Measurements from ENCODE around the gene ZFHX3. TPM values are rescaled to one million over a fixed set of nuclear protein-coding genes. Genes with fewer than 3 reads are reported as not detected.

ZFHX3 gene
- total RNA-seq, 1 experiment from 2014 or later, result 1.5 TPM

GRCh38 chr16:72991644-72992043 lies 56.3 kb downstream of the ZFHX3 start:
- Mint-ChIP-seq H3K36me3 (ENCODE audit: insufficient read depth in 1 of 3, low read depth in 3 of 3) (no peaks in the 10 kb centered on the region), H3K27ac (no peak overlapping the region; a peak in 1 of 7 replicates), H3K9me3 (no peaks in the 10 kb centered on the region; a peak in 1 of 5 replicates), H3K4me3 (no peak overlapping the region), H3K27me3 (ENCODE audit: low read depth) (peaks cover 7% of the 10 kb centered on the region), H3K4me1 (peaks cover 28 to 38% of the 10 kb centered on the region in 2 experiments)
- Histone ChIP-seq H4K91ac (ENCODE audit: insufficient read length, low read depth, low read length) (no peak overlapping the region), H2AFZ (ENCODE audit: low read length) (no peak overlapping the region), H2BK20ac (ENCODE audit: low read depth, low read length, poor library complexity, severe bottlenecking) (no peak overlapping the region), H3K79me1 (ENCODE audit: insufficient read depth, low read depth, low read length, poor library complexity, severe bottlenecking) (no peaks in the 10 kb centered on the region), H3K4ac (ENCODE audit: low read depth, low read length) (no peak overlapping the region), H3K23ac (ENCODE audit: insufficient read length, low read depth, low read length) (no peak overlapping the region), H3T11ph (ENCODE audit: low read length) (no peak overlapping the region), H2BK12ac (ENCODE audit: insufficient read length, low read depth, low read length) (no peak overlapping the region), H4K20me1 (ENCODE audit: control insufficient read depth, insufficient read depth, insufficient read length) (no peaks in the 10 kb centered on the region), H3K56ac (ENCODE audit: insufficient read length, low read depth, low read length) (no peak overlapping the region), H3K4me2 (ENCODE audit: insufficient read depth, insufficient read length, low read length) (no peak overlapping the region), H2AK5ac (ENCODE audit: insufficient read length, low read length) (no peak overlapping the region), H4K5ac (ENCODE audit: insufficient read length, low read depth, low read length) (no peak overlapping the region), H3K27me3 (ENCODE audit: insufficient read depth, low read length) (no peaks in the 10 kb centered on the region), H3K27ac (ENCODE audit: insufficient read length, low read depth, low read length) (no peak overlapping the region), H3K14ac (ENCODE audit: insufficient read depth, low read length) (no peak overlapping the region; the same call in 1 of the 2 replicates), H3K9me3 (ENCODE audit: control insufficient read depth, low read depth, low read length) (no peaks in the 10 kb centered on the region), H3K23me2 (ENCODE audit: insufficient read length, low read depth, low read length, poor library complexity, severe bottlenecking) (no peaks in the 10 kb centered on the region), H3K18ac (ENCODE audit: insufficient read length, low read depth, low read length) (no peak overlapping the region), H3K79me2 (ENCODE audit: insufficient read depth, low read length) (no peaks in the 10 kb centered on the region), H2BK5ac (ENCODE audit: insufficient read length, low read length) (no peak overlapping the region), H4K8ac (replicated peaks; ENCODE audit: insufficient read length, low read depth, low read length) (no peak overlapping the region), H2BK15ac (ENCODE audit: low read depth, low read length) (no peak overlapping the region), H3K4me1 (ENCODE audit: insufficient read depth, low read length) (peaks cover 6% of the 10 kb centered on the region; the same call in 1 of the 2 replicates), H2BK120ac (ENCODE audit: low read depth, low read length, poor library complexity, severe bottlenecking) (no peak overlapping the region), H3K9ac (ENCODE audit: extremely low read depth, insufficient read length, low read length) (no peak overlapping the region)
- no CpG with 5 or more reads among the region's 6 CpGs for WGBS (ENCODE audit: extremely low coverage, insufficient read length, low lambda C conversion rate)
- no peak for DNase-seq
- TF ChIP-seq CTCF (conservative IDR thresholded peaks at IDR 0.05), result no peak

All from H9 (cell line).